BE2C (cell line): ENCODE measurements around the gene PCBP4.

ENCODE experiments used
- DNase-seq: peaks from one replicate; pipeline ENCODE4 v3.0.0-alpha.2; 2020
- H3K27me3 ChIP-seq: fragments of 250-450 bp; sonication (Bioruptor Pico); 2 replicates; pipeline ENCODE4 v1.5.1; 2020; ENCODE audit warnings: mild to moderate bottlenecking
- H3K36me3 ChIP-seq: fragments of 250-450 bp; sonication (Bioruptor Pico); 2 replicates; pipeline ENCODE4 v1.5.1; 2020; ENCODE audit warnings: mild to moderate bottlenecking
- H3K4me1 ChIP-seq: fragments of 250-450 bp; sonication (Bioruptor Pico); 2 replicates; pipeline ENCODE4 v1.5.1; 2020
- H3K4me3 ChIP-seq: 2 replicates; pipeline ENCODE4 v1.5.1; 2011; ENCODE audit warnings: low read depth, low read length
- H3K9me3 ChIP-seq: fragments of 250-450 bp; sonication (Bioruptor Pico); 2 replicates; pipeline ENCODE4 v1.5.1; 2020
- TF ChIP-seq, protein P1 (sequence below): IDR thresholded peaks from 2 replicates; pipeline ENCODE4 v1.5.1; 2012; ENCODE audit warnings: mild to moderate bottlenecking, low read depth, low read length

PCBP4 gene

DNA sequence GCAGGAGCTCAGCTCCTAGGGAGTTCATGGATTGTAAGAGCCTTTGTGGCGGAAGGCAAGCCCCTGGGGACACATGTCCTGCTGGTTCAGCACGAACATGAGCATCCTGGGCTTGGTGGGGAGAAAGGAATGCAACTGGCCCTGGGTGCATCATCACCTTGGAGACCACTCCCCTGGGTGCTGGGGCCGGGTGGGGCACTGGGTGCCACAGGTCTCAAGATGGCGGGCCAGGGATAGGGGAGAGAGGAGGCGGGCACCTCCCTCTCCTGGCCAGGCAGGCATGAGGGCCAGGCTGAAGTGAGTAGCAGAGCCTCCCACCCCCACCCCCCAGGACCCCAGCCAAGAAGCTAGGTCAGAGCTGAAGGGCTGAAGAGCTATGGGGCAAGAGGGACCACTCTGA lies 768 bp downstream of the PCBP4 start:
- no peak for DNase-seq
- Histone ChIP-seq H3K36me3 (no peaks in the 10 kb centered on the region), H3K27me3 (no peaks in the 10 kb centered on the region), H3K4me3 (peak overlapping the region; percentile 77), H3K9me3 (no peaks in the 10 kb centered on the region), H3K4me1 (peaks cover 2% of the 10 kb centered on the region; the same call in 1 of the 2 replicates)
- TF ChIP-seq, protein P1, sequence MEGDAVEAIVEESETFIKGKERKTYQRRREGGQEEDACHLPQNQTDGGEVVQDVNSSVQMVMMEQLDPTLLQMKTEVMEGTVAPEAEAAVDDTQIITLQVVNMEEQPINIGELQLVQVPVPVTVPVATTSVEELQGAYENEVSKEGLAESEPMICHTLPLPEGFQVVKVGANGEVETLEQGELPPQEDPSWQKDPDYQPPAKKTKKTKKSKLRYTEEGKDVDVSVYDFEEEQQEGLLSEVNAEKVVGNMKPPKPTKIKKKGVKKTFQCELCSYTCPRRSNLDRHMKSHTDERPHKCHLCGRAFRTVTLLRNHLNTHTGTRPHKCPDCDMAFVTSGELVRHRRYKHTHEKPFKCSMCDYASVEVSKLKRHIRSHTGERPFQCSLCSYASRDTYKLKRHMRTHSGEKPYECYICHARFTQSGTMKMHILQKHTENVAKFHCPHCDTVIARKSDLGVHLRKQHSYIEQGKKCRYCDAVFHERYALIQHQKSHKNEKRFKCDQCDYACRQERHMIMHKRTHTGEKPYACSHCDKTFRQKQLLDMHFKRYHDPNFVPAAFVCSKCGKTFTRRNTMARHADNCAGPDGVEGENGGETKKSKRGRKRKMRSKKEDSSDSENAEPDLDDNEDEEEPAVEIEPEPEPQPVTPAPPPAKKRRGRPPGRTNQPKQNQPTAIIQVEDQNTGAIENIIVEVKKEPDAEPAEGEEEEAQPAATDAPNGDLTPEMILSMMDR, result no peak

DNA sequence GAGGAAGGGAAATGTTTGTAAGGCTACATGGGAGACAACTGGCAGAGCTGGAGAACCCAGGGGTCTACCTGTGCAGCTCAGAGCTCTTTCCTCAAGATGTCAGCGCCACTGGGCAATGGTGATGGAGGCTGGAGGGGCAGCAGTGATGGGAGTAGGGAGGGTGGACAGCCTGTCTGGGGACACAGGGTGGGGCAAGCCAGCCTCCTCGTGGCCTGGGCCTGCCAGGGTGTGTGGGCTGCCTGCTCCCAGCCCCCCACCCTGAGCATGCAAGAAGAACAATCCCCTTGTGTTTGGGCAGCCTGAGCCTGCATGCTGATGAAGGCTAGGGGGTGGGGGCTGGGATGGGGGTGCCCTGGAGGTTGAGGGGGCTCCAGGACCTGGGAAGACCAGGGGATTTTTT lies 1.2 kb downstream of the PCBP4 start:
- H3K4me1 ChIP-seq, result peaks cover 2% of the 10 kb centered on the region; the same call in 1 of the 2 replicates
- DNase-seq, result no peak
- H3K9me3 ChIP-seq, result no peaks in the 10 kb centered on the region
- H3K36me3 ChIP-seq, result no peaks in the 10 kb centered on the region
- peak overlapping the region; percentile 77 for H3K4me3 ChIP-seq
- no peaks in the 10 kb centered on the region for H3K27me3 ChIP-seq
- TF ChIP-seq, protein P1, result no peak

DNA sequence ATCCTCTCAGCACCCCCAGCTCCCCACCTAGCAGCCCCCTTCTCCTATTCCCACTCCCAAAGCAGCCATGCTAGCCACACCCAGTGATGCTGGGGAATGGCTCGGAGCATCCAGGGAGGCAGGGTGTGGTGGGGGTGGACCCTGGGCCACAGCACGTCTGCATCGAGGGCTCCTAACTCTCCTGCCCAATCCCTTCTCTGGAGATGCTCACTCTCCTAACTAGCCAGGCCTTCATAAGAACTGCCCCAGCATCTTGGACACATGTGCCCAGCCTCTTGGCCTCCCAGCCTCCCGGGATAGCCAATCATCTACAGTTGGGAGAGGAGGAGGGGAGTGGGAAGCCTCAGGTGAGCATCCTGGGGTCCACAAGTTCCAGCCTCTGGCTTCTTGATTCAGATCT lies 2.7 kb downstream of the PCBP4 start:
- no peaks in the 10 kb centered on the region for H3K27me3 ChIP-seq
- no peak overlapping the region for H3K4me3 ChIP-seq
- no peaks in the 10 kb centered on the region for H3K9me3 ChIP-seq
- H3K36me3 ChIP-seq, result no peaks in the 10 kb centered on the region
- H3K4me1 ChIP-seq, result peaks cover 2% of the 10 kb centered on the region; the same call in 1 of the 2 replicates
- DNase-seq, result no peak
- TF ChIP-seq, protein P1, result no peak

DNA sequence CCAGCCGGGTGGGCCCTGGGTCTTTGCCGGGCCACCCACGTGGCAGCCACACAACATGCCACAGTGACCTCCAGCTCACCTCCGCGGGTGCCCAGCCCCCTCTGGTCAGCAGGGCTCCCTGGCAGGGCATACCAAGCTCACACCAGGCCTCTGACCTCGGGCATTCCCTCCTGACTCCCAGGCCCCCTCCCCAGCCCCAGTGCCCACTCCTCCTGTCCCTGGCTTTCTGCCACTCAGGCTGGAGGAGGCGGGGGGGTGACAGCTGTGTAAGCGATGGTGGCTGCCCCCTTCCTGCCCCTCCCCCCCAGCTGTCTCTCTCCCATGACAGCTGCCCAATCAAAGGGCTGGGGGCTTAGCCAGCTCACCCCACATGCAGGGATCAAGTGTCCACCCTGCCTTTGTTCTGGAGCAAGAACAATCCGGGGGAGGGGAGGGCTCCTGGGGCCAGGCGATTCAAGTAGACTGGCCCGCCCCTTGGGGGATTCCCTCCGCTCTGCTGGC lies 3.3 kb downstream of the PCBP4 start:
- Histone ChIP-seq H3K27me3 (no peaks in the 10 kb centered on the region), H3K9me3 (no peaks in the 10 kb centered on the region), H3K4me3 (no peak overlapping the region), H3K36me3 (no peaks in the 10 kb centered on the region), H3K4me1 (peaks cover 2% of the 10 kb centered on the region; the same call in 1 of the 2 replicates)
- no peak for DNase-seq
- TF ChIP-seq, protein P1, result no peak

DNA sequence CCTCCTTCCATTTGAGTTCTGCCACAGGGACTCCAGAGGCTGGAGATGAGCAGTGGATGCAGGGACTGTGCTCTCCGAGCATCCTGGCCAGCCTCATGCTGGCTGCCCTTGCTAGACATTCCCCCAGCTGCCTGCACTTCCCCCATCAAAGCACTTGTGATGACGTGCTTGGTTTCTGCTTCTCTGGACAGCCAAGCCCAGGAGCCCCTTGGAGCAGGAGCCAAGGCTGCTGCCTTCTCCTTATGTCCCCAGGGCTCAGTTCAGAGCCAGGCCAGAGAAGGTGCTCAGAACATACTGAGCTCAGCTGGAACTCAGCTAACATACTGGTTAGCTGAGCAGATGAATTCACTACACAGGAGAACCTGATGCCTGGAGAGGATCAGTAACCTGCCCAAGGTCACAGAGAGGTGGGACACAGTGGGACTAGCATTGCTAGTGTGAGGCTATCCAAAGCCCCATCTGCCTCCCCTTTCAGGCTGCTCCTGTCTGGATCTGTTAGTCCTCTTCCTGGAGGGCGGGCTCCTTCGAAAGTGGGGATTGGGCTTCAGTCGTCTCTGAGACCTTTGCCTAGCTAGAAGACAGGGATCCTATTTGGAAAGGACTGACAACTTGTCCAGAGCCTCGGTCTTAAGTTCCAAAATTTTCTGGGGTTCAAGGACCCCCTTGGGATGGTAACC lies 4.3 kb downstream of the PCBP4 start:
- no peak for DNase-seq
- no peak overlapping the region for H3K4me3 ChIP-seq

More for the DNA sequence above, 4.3 kb downstream of the PCBP4 start:
- Histone ChIP-seq H3K36me3 (no peaks in the 10 kb centered on the region), H3K9me3 (no peaks in the 10 kb centered on the region), H3K4me1 (peaks cover 2% of the 10 kb centered on the region; the same call in 1 of the 2 replicates), H3K27me3 (no peaks in the 10 kb centered on the region)
- TF ChIP-seq, protein P1, result no peak
